Mesendoderm (in vitro differentiated cells): ENCODE data around the gene CCDC7.

Experiments
- DNase-seq: peaks from one replicate; pipeline ENCODE4 v3.0.0; 2013
- H2AK5ac ChIP-seq: 2 replicates; pipeline ENCODE4 v1.6.1; 2013; ENCODE audit warnings: low read length, inconsistent platforms
- H2BK120ac ChIP-seq: 2 replicates; pipeline ENCODE4 v1.6.1; 2013; ENCODE audit warnings: low read depth, mild to moderate bottlenecking, low read length, moderate library complexity, mixed read lengths
- H2BK15ac ChIP-seq: replicated peaks from 2 replicates; pipeline ENCODE4 v1.6.1; 2013; ENCODE audit warnings: low read depth, mild to moderate bottlenecking, moderate library complexity
- H2BK5ac ChIP-seq: 2 replicates; pipeline ENCODE4 v1.6.1; 2013; ENCODE audit warnings: low read length, inconsistent platforms
- H3K18ac ChIP-seq: 2 replicates; pipeline ENCODE4 v1.6.1; 2013; ENCODE audit warnings: mild to moderate bottlenecking, low read length, mixed read lengths
- H3K23ac ChIP-seq: one replicate; pipeline ENCODE4 v1.6.1; 2013; ENCODE audit warnings: low read length
- H3K27ac ChIP-seq: 2 replicates; pipeline ENCODE4 v1.5.1; 2013; ENCODE audit warnings: low read depth, mild to moderate bottlenecking, inconsistent platforms, low read length, moderate library complexity
- H3K27me3 ChIP-seq: 2 replicates; pipeline ENCODE4 v1.6.1; 2013; ENCODE audit warnings: low read length, control low read depth, mild to moderate bottlenecking, inconsistent platforms; ENCODE audit not compliant: insufficient read depth, poor library complexity
- H3K36me3 ChIP-seq: 2 replicates; pipeline ENCODE4 v1.6.1; 2013; ENCODE audit warnings: low read length, inconsistent platforms; ENCODE audit not compliant: control insufficient read depth, insufficient read depth
- H3K4ac ChIP-seq: one replicate; pipeline ENCODE4 v1.6.1; 2013; ENCODE audit warnings: low read depth, mild to moderate bottlenecking, low read length, moderate library complexity
- H3K4me1 ChIP-seq: 2 replicates; pipeline ENCODE4 v1.6.1; 2013; ENCODE audit warnings: low read depth, low read length, inconsistent platforms; ENCODE audit not compliant: control insufficient read depth
- H3K4me2 ChIP-seq: 2 replicates; pipeline ENCODE4 v1.6.1; 2013; ENCODE audit warnings: low read length
- H3K4me3 ChIP-seq: 2 replicates; pipeline ENCODE4 v1.5.1; 2013; ENCODE audit warnings: mild to moderate bottlenecking, low read length
- H3K56ac ChIP-seq: one replicate; pipeline ENCODE4 v1.6.1; 2013; ENCODE audit warnings: low read length
- H3K79me1 ChIP-seq: 2 replicates; pipeline ENCODE4 v1.6.1; 2013; ENCODE audit warnings: low read length, inconsistent platforms
- H3K79me2 ChIP-seq: 2 replicates; pipeline ENCODE4 v1.6.1; 2013; ENCODE audit warnings: mild to moderate bottlenecking, low read length; ENCODE audit not compliant: control insufficient read depth, insufficient read depth
- H3K9ac ChIP-seq: 2 replicates; pipeline ENCODE4 v1.6.1; 2013; ENCODE audit warnings: low read length, inconsistent platforms
- H4K5ac ChIP-seq: one replicate; pipeline ENCODE4 v1.6.1; 2013; ENCODE audit warnings: low read length
- H4K8ac ChIP-seq: one replicate; pipeline ENCODE4 v1.6.1; 2013; ENCODE audit warnings: low read depth, mild to moderate bottlenecking, control low read depth, low read length, moderate library complexity
- WGBS: extraction: QIAGEN DNeasy Blood & Tissue Kit; methylation state at CpG from one replicate; pipeline ENCODE4 v1.1.7; 2013; ENCODE audit warnings: low lambda C conversion rate, missing lambda C conversion rate; ENCODE audit not compliant: insufficient coverage; ENCODE audit errors: extremely low coverage; 5-methylcytosine and 5-hydroxymethylcytosine counted together

The CCDC7 gene

GRCh38 chr10:32877915-32878314 lies 432.0 kb downstream of the CCDC7 start:
- Histone ChIP-seq H3K23ac (no peak overlapping the region), H3K18ac (no peak overlapping the region), H2AK5ac (no peak overlapping the region), H3K27ac (no peak overlapping the region), H3K27me3 (no peaks in the 10 kb centered on the region), H3K56ac (no peak overlapping the region), H3K79me1 (no peaks in the 10 kb centered on the region), H3K79me2 (no peaks in the 10 kb centered on the region), H2BK5ac (no peak overlapping the region), H4K5ac (no peak overlapping the region), H2BK15ac (no peak overlapping the region), H3K4me2 (no peak overlapping the region), H3K4me1 (peaks cover 5% of the 10 kb centered on the region), H3K4me3 (no peak overlapping the region), H4K8ac (no peak overlapping the region), H3K4ac (no peak overlapping the region), H2BK120ac (no peak overlapping the region), H3K36me3 (no peaks in the 10 kb centered on the region), H3K9ac (no peak overlapping the region)
- DNase-seq: no peak

GRCh38 chr10:32878646-32879045 lies 432.7 kb downstream of the CCDC7 start:
- Histone ChIP-seq H3K4me3 (no peak overlapping the region), H3K4ac (no peak overlapping the region), H3K27ac (no peak overlapping the region)

GRCh38 chr10:32882076-32882475 lies 436.1 kb downstream of the CCDC7 start:
- no peak overlapping the region for H3K27ac ChIP-seq
- no peaks in the 10 kb centered on the region for H3K79me2 ChIP-seq
- H2BK5ac ChIP-seq: no peak overlapping the region
- no CpG with 5 or more reads among the region's 6 CpGs for WGBS
- no peak overlapping the region for H2BK120ac ChIP-seq
- no peak overlapping the region for H4K5ac ChIP-seq
- DNase-seq: peak; percentile 48
- no peaks in the 10 kb centered on the region for H3K36me3 ChIP-seq
- no peaks in the 10 kb centered on the region for H3K79me1 ChIP-seq
- H3K23ac ChIP-seq: peak overlapping the region; percentile 56
- H2BK15ac ChIP-seq: no peak overlapping the region
- no peak overlapping the region for H3K4me3 ChIP-seq
- no peak overlapping the region for H3K18ac ChIP-seq
- no peak overlapping the region for H3K4me2 ChIP-seq
- no peak overlapping the region for H3K56ac ChIP-seq
- H3K27me3 ChIP-seq: no peaks in the 10 kb centered on the region
- H2AK5ac ChIP-seq: no peak overlapping the region
- no peak overlapping the region for H4K8ac ChIP-seq
- no peak overlapping the region for H3K9ac ChIP-seq
- H3K4ac ChIP-seq: no peak overlapping the region
- H3K4me1 ChIP-seq: peaks cover 5% of the 10 kb centered on the region

More at GRCh38 chr10:32878646-32879045, 432.7 kb downstream of the CCDC7 start:
- no peaks in the 10 kb centered on the region for H3K27me3 ChIP-seq
- H3K36me3 ChIP-seq: no peaks in the 10 kb centered on the region
- H4K8ac ChIP-seq: no peak overlapping the region
- H3K79me1 ChIP-seq: no peaks in the 10 kb centered on the region
- no peak overlapping the region for H2BK5ac ChIP-seq
- no peak overlapping the region for H3K4me2 ChIP-seq
- no peak overlapping the region for H2AK5ac ChIP-seq
- H3K18ac ChIP-seq: no peak overlapping the region
- no peak for DNase-seq
- no peak overlapping the region for H3K23ac ChIP-seq
- H3K9ac ChIP-seq: no peak overlapping the region
- H2BK15ac ChIP-seq: no peak overlapping the region
- H3K79me2 ChIP-seq: no peaks in the 10 kb centered on the region
- no peak overlapping the region for H2BK120ac ChIP-seq
- peaks cover 5% of the 10 kb centered on the region for H3K4me1 ChIP-seq
- H4K5ac ChIP-seq: no peak overlapping the region
- H3K56ac ChIP-seq: no peak overlapping the region

DNA sequence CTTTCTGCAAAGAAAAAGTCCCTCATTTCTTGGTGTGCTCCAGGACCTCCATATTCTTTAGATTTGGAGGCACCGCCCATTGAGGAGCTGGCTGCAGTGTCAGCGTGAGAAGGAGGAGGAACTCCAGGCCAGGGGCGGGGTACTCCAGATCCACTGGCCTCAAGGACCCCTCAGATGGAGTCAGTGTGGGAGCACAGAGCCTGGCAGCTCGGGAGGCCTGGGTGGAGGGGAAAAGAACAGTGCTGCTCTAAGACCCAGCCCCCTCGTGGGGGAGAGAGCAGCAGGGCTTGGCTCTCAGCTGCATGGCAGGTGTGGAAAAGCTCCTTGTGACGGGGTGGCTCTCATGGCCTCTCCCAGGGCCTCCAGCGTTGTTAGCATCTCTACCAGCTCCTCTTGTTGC lies 441.5 kb downstream of the CCDC7 start:
- no peak overlapping the region for H4K8ac ChIP-seq
- no peaks in the 10 kb centered on the region for H3K36me3 ChIP-seq
- H2BK15ac ChIP-seq: no peak overlapping the region
- H2AK5ac ChIP-seq: no peak overlapping the region
- no peak overlapping the region for H3K4ac ChIP-seq
- no peaks in the 10 kb centered on the region for H3K79me2 ChIP-seq
- no CpG with 5 or more reads among the region's 7 CpGs for WGBS
- no peaks in the 10 kb centered on the region for H3K27me3 ChIP-seq
- H3K56ac ChIP-seq: no peak overlapping the region
- no peak overlapping the region for H3K9ac ChIP-seq
- no peak overlapping the region for H4K5ac ChIP-seq
- H2BK5ac ChIP-seq: no peak overlapping the region
- no peak overlapping the region for H3K18ac ChIP-seq
- no peak overlapping the region for H3K4me3 ChIP-seq
- no peaks in the 10 kb centered on the region for H3K79me1 ChIP-seq
- H3K4me1 ChIP-seq: no peaks in the 10 kb centered on the region
- no peak overlapping the region for H2BK120ac ChIP-seq
- no peak overlapping the region for H3K27ac ChIP-seq
- H3K4me2 ChIP-seq: no peak overlapping the region
- no peak overlapping the region for H3K23ac ChIP-seq
- DNase-seq: no peak

GRCh38 chr10:32888161-32888927 lies 442.4 kb downstream of the CCDC7 start:
- Histone ChIP-seq H2AK5ac (no peak overlapping the region), H3K79me1 (no peaks in the 10 kb centered on the region), H3K18ac (no peak overlapping the region), H3K23ac (no peak overlapping the region), H3K4me2 (no peak overlapping the region), H3K4ac (no peak overlapping the region), H3K56ac (no peak overlapping the region), H4K8ac (no peak overlapping the region), H3K27ac (no peak overlapping the region), H3K4me1 (no peaks in the 10 kb centered on the region), H2BK5ac (no peak overlapping the region), H3K27me3 (no peaks in the 10 kb centered on the region), H3K36me3 (no peaks in the 10 kb centered on the region), H2BK120ac (no peak overlapping the region), H3K9ac (no peak overlapping the region), H3K4me3 (no peak overlapping the region), H4K5ac (no peak overlapping the region), H2BK15ac (no peak overlapping the region), H3K79me2 (no peaks in the 10 kb centered on the region)
- no peak for DNase-seq
- no CpG with 5 or more reads among the region's 11 CpGs for WGBS

- Histone ChIP-seq H3K79me1 (no peaks in the 10 kb centered on the region), H3K4ac (no peak overlapping the region), H3K4me3 (no peak overlapping the region), H3K56ac (no peak overlapping the region), H3K23ac (no peak overlapping the region), H2BK5ac (no peak overlapping the region), H3K36me3 (no peaks in the 10 kb centered on the region), H3K27ac (no peak overlapping the region), H3K4me1 (no peaks in the 10 kb centered on the region), H3K4me2 (no peak overlapping the region), H4K8ac (no peak overlapping the region), H2BK120ac (no peak overlapping the region), H3K27me3 (no peaks in the 10 kb centered on the region), H3K18ac (no peak overlapping the region), H2AK5ac (no peak overlapping the region), H4K5ac (no peak overlapping the region), H3K79me2 (no peaks in the 10 kb centered on the region), H2BK15ac (no peak overlapping the region), H3K9ac (no peak overlapping the region)
- no peak for DNase-seq
- WGBS: no CpG with 5 or more reads among the region's 1 CpG
These were observed 443.8 kb downstream of the CCDC7 start for GRCh38 chr10:32889631-32890212.
